Mucosa of descending colon (tissue), 3 donors: ENCODE measurements around the gene KLHL40. TPM values are rescaled to one million over a fixed set of nuclear protein-coding genes. Genes with fewer than 3 reads are reported as not detected.

Experiments used
- ATAC-seq: fragments of 200-7000 bp; cut with Tn5 transposase; one replicate; pipeline ENCODE4 v1.9.1; 2020; ENCODE audit warnings: mild to moderate bottlenecking, moderate library complexity
- DNase-seq, 3 donors: peaks; one replicate each; pipeline ENCODE4 v3.0.0-alpha.2; 2020
- H3K36me3 ChIP-seq: fragments of 200-600 bp; one replicate; pipeline ENCODE4 v1.8.0; 2021; ENCODE audit warnings: low read depth, mild to moderate bottlenecking
- H3K4me1 ChIP-seq: fragments of 200-600 bp; one replicate; pipeline ENCODE4 v1.8.0; 2021; ENCODE audit warnings: low read depth, mild to moderate bottlenecking
- H3K4me3 ChIP-seq: fragments of 200-600 bp; one replicate; pipeline ENCODE4 v1.8.0; 2021; ENCODE audit warnings: mild to moderate bottlenecking
- H3K9me3 ChIP-seq: fragments of 200-600 bp; one replicate; pipeline ENCODE4 v1.8.0; 2021; ENCODE audit warnings: mild to moderate bottlenecking
- intact Hi-C, 2 donors: fragments of 100-400 bp; cut with DNase I in 1 of 2; cut with micrococcal nuclease in 1 of 2; formaldehyde crosslinking; loops; one replicate each; pipeline versions ENCODE4 v1.11.0 to v1.11.1; 2022; cut with DNase I, micrococcal nuclease
- total RNA-seq, 3 donors: library from RNA; stranded (reverse); fragmentation: NEBNext Ultra II Directional in 2 of 3; extraction: Animal tissue kit (Norgen Biotek cat#: 25700) in 2 of 3; gene quantifications; one replicate each; pipeline versions ENCODE4 v1.2.1 to v1.2.4, GENCODE V29; 2021 to 2023
- TF ChIP-seq, protein P1 (sequence below): fragments of 200-600 bp; IDR thresholded peaks from one replicate; pipeline ENCODE4 v1.8.0; 2022; ENCODE audit warnings: antibody characterized with exemption, mild to moderate bottlenecking
- donor health status: DM: no; HTN: no; CAD: no; lungs with moderate emphysema.
- donor health status: DM: no; HTN: no; CAD: no.
- donor health status: DM: no; HTN: yes; CAD: no.

KLHL40 gene
- total RNA-seq, 3 donors from 2014 or later = not detected

DNA sequence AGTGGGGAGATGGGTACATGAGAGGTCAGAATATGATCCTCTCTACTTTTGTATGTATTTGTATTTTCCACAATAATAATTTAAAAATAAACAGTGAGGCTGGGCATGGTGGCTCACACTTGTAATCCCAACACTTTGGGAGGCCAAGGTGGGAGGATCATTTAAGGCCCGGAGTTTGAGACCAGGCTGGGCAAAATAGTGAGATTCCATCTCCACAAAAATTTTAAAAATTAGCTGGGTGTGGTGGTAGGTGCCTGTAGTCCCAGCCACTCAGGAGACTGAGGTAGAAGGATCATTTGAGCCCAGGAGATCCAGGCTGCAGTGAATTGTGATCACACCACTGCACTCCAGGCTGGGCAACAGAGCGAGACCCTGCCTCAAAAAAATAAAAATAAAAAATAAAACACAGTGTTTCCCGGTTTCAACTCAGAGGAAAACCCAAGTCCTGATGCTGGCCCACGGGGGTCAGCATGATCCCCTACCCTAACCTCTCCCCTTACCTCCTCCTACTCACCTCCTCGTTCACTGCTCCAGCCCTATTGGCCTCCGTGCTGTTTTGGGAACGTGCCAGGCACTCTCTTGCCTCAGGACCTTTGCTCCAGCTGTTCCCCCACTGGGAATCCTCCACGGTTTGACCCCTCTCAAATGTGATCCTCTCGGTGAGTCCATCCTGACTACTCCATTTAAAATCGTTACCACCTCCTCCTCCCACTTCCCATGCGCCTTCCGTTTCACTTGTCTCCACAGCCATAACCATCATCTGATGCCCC is 2.9 kb upstream of the KLHL40 start:
- intact Hi-C loops = no loop called here
- ATAC-seq = no peak
- DNase-seq = peak in 2 of 3 donors; percentile 8 to 26

DNA sequence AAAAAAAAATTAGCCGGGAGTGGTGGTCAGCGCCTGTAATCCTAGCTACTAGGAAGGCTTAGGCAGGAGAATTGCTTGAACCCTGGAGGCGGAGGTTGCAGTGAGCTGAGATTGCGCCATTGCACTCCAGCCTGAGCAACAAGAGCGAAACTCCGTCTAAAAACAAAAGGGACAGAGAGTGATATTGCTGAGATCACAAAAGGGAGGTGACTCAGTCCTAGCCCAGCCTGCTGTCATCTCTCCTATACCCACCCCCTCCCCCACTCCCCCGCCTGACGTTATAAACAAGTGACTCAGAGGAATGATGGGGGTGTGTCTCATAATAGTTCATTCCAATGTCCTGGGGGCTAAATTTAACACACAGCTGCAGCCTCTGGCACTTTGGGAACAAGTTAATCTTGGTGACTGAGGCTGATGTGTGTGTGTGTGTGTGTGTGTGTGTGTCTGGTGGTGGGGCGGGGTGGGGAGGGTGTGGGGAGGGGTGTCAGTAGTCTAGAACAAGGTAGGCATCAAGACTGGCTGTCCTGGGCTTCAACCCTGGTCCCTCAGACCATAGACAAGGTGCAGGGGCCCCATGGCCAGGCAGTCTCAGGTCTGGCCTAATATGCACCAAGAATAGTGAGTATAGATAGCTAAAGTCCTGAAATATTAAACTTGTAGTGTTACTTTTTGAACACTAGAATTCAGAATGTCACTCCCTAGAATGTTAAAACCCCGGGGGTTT is 1.3 kb upstream of the KLHL40 start:
- Histone ChIP-seq H3K4me3 (no peak overlapping the region), H3K4me1 (no peaks in the 10 kb centered on the region), H3K9me3 (no peaks in the 10 kb centered on the region), H3K36me3 (no peaks in the 10 kb centered on the region)
- intact Hi-C loops = no loop called here
- DNase-seq (peak; percentile 37 to 63 (median 56)), ATAC-seq (peak; percentile 89)
- TF ChIP-seq, protein P1, sequence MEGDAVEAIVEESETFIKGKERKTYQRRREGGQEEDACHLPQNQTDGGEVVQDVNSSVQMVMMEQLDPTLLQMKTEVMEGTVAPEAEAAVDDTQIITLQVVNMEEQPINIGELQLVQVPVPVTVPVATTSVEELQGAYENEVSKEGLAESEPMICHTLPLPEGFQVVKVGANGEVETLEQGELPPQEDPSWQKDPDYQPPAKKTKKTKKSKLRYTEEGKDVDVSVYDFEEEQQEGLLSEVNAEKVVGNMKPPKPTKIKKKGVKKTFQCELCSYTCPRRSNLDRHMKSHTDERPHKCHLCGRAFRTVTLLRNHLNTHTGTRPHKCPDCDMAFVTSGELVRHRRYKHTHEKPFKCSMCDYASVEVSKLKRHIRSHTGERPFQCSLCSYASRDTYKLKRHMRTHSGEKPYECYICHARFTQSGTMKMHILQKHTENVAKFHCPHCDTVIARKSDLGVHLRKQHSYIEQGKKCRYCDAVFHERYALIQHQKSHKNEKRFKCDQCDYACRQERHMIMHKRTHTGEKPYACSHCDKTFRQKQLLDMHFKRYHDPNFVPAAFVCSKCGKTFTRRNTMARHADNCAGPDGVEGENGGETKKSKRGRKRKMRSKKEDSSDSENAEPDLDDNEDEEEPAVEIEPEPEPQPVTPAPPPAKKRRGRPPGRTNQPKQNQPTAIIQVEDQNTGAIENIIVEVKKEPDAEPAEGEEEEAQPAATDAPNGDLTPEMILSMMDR = no peak

More for the DNA sequence above, 2.9 kb upstream of the KLHL40 start:
- TF ChIP-seq, protein P1 = no peak
- H3K4me1 ChIP-seq = no peaks in the 10 kb centered on the region
- no peaks in the 10 kb centered on the region for H3K9me3 ChIP-seq
- H3K4me3 ChIP-seq = no peak overlapping the region
- H3K36me3 ChIP-seq = no peaks in the 10 kb centered on the region

DNA sequence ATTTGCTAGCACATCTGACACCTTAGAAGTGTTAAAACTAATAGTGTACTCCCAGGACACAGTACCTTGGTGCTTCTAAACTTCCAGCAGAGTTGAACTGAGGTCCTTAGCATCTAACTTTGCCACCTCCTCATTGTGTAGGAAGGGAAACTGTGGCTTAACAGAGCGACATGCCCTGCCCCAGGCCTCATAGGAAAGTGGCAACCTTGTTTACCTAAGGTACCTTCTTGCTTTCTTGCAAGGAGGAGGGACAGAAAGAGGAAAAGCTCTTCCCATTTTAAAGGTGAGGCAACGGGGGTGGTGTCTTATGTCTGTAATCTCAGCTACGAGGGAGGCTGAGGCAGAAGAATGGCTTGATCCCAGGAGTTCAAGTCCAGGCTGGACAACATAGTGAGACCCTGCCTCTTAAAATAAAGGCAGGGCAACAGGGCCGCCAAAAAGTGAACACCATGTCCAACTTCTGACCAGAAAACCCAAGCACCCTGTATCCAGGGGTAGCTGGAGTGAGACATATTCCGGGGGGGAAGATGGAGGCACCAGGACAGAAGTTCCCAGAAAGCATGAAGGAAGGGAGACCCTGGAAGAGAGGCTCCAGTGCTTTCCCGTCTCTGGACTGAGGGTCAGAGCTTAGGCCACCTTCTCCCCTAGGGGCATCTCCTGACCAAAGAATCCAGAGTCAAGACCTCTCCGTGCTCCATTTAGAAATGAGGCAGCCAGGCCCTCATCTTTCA is 540 bp upstream of the KLHL40 start:
- H3K4me3 ChIP-seq = no peak overlapping the region
- intact Hi-C loops = no loop called here
- ATAC-seq (no peak), DNase-seq (peak in 1 of 3 donors; percentile 7)
- no peaks in the 10 kb centered on the region for H3K36me3 ChIP-seq
- TF ChIP-seq, protein P1 = no peak
- H3K4me1 ChIP-seq = no peaks in the 10 kb centered on the region
- no peaks in the 10 kb centered on the region for H3K9me3 ChIP-seq

GRCh38 chr3:42685891-42686820 is 819 bp downstream of the KLHL40 start:
- Histone ChIP-seq H3K9me3 (no peaks in the 10 kb centered on the region), H3K4me3 (no peak overlapping the region), H3K36me3 (no peaks in the 10 kb centered on the region), H3K4me1 (no peaks in the 10 kb centered on the region)
- no peak for ATAC-seq
- intact Hi-C loops = no loop called here
- TF ChIP-seq, protein P1 = no peak
- DNase-seq = peak in 1 of 3 donors; percentile 12
